HG03558 (cell line): ENCODE measurements around the gene ATP6V0A1.
"Not testable (repeated sequence)": the region's sequence is repeated elsewhere in the genome, so short reads cannot be mapped to it uniquely, and the experiment has no call there.

Source experiments
- ATAC-seq: cut with Tn5 transposase; IDR thresholded peaks from one replicate; pipeline ENCODE4 v1.9.1; 2021; ENCODE audit warnings: moderate number of reproducible peaks; ENCODE audit not compliant: unreplicated experiment; ENCODE audit errors: extremely low read depth

Gene ATP6V0A1

GRCh38 chr17:42458497-42459255 is at the start of gene ATP6V0A1:
ATP6V0A1 (plus strand) TSS chr17:42458878; CDS start chr17:42460895, 2,017 bp downstream.
- ATAC-seq: no peak

- ATAC-seq: no peak
These were observed 49.0 kb upstream of the ATP6V0A1 start for GRCh38 chr17:42409523-42410318.

DNA sequence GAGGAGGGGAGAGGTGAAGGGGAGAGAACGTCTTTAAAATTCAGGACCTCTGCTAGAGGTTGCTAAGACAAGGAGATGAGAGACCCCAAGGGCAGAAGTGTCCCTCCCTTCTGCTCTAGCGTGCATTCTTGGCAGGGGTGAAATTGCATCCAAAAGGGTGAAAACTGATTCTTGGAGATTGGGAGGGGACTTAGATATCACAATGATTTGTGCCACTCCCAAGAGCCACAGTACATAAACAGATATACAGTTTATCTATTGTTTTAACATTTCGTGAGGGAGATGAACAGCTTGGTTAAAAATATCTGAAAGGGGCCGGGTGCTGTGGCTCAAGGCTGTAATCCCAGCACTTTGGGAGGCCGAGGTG is 48.4 kb upstream of the ATP6V0A1 start:
- no peak for ATAC-seq

GRCh38 chr17:42411361-42411760 is 47.3 kb upstream of the ATP6V0A1 start:
- no peak for ATAC-seq

DNA sequence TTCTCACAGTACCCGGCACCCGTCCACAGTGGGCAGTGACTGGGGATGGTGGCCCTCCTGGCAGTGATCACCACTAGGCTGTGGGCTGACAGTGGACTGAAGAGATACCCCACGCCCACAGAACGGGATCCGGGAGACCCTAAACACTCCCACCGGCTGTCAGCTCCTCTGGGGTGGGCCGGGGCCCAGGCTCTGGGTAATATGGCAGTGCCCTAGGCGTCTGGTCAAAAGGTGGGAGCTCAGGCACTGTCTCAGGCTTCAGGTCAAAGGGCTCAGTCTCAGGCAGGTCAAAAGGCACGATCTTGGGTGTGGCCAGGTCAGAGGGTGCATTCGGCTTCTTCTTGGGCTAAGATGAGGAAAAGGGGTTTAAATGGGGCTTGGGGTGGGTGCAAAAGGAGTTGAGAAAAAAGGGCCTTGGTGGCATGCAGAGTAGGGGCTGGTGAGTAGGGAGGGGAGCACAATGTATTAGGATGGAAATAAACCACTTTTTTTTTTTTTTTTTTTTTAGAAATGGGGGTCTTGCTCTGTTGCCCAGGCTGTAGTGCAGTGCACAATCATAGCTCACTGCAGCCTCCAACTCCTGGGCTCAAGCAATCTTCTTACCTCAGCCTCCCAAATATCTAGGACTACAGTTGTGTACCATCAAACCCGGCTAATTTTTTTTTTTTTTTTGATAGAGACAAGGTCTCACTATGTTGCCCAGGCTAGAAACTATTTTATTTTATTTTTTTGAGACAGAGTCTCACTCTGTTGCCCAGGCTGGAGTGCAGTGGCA is 46.6 kb upstream of the ATP6V0A1 start:
- ATAC-seq: no peak

DNA sequence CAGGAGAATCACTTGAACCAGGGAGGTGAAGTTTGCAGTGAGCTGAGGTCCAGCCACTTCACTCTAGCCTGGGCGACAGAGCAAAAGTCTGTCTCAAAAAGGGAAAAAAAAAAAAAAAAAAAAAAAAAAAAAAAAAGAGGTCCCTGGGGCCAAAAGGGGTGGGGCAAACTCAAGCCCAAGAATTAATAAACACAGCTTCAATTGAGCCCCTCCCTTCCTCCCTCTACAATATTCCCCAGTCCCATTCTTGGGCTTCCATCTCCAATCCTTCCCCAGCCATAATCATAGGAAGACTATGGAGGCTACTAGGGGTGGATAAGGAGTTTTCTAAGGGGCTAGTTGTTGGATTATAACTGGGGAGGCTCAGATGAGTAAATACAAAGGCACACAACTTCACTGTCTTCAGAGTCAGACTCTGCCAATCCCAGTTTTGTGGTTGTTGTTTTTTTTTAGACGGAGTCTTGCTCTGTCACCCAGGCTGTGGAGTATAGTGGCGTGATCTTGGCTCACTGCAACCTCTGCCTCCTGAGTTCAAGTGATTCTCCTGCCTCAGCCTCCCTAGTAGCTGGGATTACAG is 45.1 kb upstream of the ATP6V0A1 start:
- no peak for ATAC-seq

DNA sequence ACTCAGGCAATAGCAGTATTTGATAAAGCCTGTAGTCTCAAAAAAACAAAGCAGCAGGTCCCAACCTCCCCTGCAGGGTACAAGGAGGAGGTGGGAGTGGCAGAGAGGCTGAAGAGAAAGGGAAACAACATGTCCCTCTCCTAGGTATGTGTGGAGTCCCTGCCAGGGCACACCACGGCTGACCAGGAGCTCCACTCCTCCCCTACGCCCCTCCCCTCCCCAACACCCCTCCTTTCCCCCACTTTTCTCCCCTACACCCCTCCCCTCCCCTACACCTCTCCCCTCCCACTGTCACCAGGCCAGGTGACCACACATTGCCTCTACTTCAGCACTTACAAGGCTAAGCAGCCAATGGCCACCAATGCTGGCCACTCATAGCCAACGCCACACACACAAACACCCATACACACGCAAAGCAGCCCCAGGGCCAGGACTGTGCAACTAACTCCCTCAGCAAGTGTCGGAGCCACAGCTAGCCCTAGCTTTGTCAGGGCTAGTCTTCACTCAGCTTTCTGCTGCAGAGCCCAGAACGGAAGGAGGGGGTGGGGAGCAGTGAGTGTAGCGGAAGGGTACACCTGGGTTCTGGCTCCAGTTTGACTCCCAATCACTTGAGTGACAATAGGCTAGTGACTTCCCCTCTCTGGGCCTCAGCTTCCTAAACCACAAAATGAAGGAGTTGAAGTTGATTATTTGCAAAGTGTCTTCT is 43.8 kb upstream of the ATP6V0A1 start:
- no peak for ATAC-seq

DNA sequence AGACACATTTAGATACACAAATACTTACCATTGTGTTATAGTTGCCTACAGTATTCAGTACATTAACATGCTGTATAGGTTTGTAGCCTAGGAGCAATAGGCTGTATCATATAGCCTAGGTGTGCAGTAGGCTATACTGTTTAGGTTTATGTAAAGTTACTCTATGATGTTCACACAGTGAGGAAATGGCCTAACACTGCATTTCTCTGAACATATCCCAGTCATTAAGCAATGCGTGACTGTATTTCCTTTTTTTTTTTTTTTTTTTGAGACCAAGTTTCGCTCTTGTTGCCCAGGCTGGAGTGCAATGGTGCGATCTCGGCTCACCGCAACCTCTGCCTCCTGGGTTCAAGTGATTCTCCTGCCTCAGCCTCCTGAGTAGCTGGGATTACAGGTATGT is 40.7 kb upstream of the ATP6V0A1 start:
- not testable (repeated sequence) for ATAC-seq

DNA sequence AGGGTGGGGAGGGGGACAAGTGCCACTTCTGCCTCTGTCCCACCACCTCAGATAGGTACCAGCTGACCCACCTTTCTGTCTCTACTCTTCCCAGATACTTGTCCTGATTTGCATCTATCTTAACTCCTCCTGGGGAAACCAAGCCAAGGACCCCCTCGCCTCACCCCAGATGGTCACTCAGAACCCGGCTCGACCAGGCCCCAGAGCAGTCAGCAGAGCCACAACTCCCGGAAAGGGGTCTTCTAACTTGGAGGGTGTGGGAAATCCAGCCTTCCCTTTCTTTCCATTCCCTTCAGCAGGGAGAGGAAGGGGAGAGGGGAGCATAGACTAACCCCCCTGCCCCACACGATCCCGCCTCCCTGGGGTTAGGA is 37.6 kb upstream of the ATP6V0A1 start:
- no peak for ATAC-seq

DNA sequence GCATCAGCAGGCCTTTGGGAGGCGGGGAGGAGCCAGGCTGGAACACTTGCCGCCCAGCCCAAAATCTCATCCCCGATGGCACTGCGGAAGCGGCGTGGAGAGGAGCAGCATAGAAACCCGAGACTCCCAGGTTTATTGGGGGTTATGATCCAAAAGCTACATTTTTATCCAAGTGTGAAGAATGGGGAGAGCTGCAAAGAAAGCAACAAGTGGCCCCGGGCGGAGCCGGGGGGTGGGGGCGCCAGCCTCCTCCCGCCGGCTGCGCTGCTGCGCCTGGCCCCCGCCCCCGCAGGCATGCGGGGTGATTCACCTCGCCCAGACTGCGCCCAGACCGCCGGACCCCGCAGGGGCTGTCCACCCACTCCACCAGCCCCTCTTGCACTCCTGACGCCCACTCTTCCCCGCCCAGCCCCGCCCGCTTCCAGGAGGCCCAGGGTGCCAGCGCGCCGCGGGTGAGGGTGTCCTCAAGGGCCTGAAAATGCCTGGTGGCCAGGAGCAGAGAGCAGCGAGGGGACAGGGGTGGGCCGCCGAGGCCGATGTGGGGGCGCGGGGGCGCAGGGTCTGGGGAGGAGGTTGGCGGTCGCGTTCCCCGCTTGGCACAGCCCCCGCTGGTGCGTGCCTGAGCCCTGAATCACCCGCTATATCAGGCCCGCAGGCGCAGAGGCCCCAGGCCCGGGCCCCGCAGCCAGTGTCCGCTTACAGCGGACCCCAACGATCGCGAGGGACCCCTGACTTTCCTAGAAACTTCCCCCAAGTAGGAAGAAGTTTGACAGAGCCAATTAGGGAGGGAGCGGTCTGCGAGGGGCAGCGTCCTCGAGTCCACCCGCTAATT is 37.0 kb upstream of the ATP6V0A1 start:
- no peak for ATAC-seq

DNA sequence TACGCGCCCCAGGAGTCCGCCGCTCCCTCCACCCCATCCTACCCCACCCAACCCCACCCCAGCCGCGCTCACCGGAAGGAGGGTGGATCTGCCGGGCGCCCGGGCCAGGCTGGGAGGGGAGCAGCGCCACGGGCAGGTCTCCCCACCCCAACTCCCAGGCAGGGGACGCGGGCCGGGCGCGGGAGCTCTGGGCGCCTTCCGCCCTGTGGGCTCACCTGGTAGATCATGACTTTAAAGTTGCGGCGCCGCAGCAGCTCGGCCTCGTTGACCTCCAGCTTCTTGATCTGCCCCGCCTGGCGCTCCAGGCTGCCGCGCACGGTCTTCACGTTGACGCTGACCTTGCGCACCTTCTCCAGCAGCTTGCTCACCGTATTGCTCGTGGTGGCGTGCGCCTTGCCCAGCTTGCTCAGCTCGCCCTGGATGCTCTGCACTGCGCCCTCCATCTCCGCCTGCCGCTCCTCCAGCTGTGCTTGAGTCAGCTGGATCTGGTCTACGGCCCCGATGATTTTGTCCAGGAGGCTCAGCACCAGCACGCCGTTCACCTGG is 36.2 kb upstream of the ATP6V0A1 start:
- ATAC-seq: no peak

GRCh38 chr17:42422958-42423712 is 35.5 kb upstream of the ATP6V0A1 start, which contains the start of gene CAVIN1:
CAVIN1 (minus strand) TSS chr17:42423256; CDS start chr17:42423097, 159 bp downstream.
- no peak for ATAC-seq

DNA sequence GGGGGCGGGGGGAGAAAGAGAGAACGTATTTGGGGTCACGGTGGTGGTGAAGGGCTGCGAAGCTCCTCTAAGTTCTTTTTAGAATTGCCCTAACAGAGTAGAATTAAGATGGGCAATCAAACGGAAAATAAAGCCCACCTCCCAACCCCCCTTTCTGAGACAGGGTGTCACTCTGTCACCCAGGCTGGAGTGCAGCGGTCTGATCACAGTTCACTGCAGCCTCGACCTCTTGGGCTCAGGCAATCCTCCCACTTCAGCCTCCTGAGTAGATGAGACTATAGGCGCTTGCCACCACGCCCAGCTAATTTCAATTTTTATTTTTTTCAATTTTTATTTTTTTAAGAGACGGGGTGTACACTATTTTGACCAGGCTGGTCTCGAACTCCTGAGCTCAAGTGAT is 34.9 kb upstream of the ATP6V0A1 start:
- ATAC-seq: no peak

DNA sequence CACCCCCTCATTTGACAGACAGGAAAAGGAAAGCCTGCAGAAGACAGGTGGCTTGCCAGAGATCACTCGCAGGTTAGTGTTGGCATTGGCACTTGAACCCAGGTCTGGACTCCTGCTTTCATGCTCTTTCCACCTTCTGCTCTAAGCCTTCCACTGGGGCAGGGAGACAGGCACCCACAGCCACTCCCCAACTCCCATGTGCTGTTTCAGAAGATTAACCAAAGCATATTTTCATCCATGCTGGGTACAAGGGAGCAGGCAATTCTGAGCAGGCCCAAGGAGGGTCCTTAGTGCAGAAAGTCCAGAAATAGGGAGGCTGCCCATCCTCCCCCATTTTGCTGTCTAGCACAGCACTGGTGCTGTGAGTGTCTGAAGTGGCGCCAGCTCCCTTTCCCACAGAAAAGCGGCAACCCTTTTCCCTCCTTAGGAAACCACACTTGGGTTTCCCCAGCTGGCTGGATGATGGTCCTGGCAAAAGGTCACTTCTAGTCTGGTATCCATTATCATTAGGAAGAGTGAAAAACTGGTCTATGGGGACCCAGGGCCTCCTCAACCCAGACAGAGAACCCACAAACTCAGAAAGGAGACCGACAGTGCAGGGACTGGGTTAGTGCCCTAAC is 33.6 kb upstream of the ATP6V0A1 start:
- ATAC-seq: no peak

DNA sequence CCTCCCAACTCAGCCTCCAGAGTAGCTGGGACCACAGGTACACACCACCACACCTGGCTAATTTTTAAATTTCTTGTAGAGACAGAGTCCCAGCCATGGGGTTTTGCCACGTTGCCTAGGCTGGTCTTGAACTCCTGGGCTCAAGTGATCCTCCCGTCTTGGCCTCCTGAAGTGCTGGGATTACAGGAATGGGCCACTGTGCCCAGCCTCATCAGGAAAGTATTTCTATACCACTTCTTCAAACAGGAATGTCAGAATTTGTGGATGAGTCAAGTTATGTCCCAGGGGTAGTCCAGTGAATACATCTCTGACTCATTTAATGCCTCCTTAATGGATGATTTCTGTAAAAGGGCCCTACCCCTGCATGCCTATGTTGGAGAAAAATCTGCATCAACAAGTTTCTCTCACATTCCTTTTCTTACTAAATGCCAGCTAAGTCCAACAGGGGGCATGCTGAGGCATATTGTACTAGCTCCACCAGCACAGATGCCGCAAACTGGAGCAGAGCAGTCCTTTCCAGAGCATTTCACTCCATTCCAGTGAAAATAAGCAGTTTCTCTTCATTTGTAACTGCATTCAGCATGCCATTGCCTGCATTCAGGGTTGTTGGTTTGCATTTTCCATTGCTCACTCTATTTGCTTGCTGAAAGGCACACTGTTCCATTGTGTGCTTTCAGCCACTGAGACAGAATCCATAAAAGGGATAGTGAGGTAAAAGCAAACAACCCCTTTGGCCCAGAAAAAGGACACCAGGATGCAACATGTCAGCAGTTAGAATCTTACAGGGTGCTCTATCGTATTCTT is 30.3 kb upstream of the ATP6V0A1 start:
- ATAC-seq: no peak

DNA sequence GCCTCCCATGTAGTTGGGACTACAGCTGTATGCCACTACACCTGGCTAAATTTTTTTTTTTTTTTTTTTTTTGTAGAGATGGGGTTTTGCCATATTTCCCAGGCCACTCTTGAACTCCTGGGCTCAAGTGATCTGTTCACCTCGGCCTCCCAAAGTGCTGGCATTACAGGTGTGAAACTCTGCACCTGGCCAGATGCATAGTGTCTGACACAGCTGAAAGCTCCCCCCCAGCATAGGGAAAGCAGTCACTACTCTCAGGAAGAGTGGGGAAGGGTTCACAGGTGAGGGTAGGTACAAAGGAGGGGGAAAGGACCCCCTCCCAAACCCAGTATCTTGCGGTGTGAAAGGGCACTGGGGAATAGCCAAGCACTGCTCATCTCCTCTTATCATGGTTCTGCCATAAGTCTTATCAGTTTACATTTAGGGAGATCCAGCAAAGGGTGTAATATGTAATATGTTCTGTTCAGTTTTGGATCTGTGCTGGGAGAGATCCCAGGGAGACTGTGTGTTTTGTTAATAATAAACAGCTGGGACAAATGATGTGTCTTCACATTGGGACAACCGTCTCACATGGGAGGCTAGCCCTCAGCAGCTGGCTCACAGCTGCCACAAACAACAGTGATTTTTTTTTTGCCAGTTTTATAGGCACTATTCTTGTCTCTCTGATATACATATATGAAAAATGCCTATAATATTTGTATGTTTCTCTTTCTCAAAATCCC is 28.8 kb upstream of the ATP6V0A1 start:
- ATAC-seq: no peak
